ENCODE data around the gene SEPTIN7. TPM values are rescaled to one million over a fixed set of nuclear protein-coding genes. Genes with fewer than 3 reads are reported as not detected.

Gene SEPTIN7
- total RNA-seq, 1 experiment from 2014 or later, result 121 TPM

- Histone ChIP-seq H3K36me3 (ENCODE audit: low read depth, low read length) (no peaks in the 10 kb centered on the region), H4K20me1 (ENCODE audit: low read length) (no peaks in the 10 kb centered on the region), H3K4me3 (ENCODE audit: low read length) (no peak overlapping the region), H3K79me2 (ENCODE audit: low read length) (no peaks in the 10 kb centered on the region), H3K4me2 (ENCODE audit: low read length) (no peak overlapping the region), H3K27me3 (ENCODE audit: low read length) (no peaks in the 10 kb centered on the region), H3K27ac (ENCODE audit: low read length) (no peak overlapping the region), H3K4me1 (ENCODE audit: insufficient read depth, low read length) (no peaks in the 10 kb centered on the region), H3K9me2 (replicated peaks; ENCODE audit: low read length) (no peaks in the 10 kb centered on the region), H3K9me3 (ENCODE audit: low read length) (no peaks in the 10 kb centered on the region), H2AFZ (ENCODE audit: low read length) (no peak overlapping the region), H3F3A (ENCODE audit: low read length, unreplicated experiment) (no peaks in the 10 kb centered on the region), H3K9ac (ENCODE audit: low read length) (no peak overlapping the region)
- no TSS peak for BruUV-seq (replicated peaks)
- intact Hi-C loops (cut with micrococcal nuclease), result no loop called here
- ATAC-seq, result no peak
- CTCF ChIA-PET, result no interaction called here
- TF ChIP-seq EZH2 (IDR thresholded peaks at IDR 0.05; ENCODE audit: low read length, unreplicated experiment), result no peak
- TF ChIP-seq EZH2phosphoT487 (IDR thresholded peaks at IDR 0.05; ENCODE audit: borderline replicate concordance, low read length), result no peak
- TF ChIP-seq, protein P1, sequence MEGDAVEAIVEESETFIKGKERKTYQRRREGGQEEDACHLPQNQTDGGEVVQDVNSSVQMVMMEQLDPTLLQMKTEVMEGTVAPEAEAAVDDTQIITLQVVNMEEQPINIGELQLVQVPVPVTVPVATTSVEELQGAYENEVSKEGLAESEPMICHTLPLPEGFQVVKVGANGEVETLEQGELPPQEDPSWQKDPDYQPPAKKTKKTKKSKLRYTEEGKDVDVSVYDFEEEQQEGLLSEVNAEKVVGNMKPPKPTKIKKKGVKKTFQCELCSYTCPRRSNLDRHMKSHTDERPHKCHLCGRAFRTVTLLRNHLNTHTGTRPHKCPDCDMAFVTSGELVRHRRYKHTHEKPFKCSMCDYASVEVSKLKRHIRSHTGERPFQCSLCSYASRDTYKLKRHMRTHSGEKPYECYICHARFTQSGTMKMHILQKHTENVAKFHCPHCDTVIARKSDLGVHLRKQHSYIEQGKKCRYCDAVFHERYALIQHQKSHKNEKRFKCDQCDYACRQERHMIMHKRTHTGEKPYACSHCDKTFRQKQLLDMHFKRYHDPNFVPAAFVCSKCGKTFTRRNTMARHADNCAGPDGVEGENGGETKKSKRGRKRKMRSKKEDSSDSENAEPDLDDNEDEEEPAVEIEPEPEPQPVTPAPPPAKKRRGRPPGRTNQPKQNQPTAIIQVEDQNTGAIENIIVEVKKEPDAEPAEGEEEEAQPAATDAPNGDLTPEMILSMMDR (conservative IDR thresholded peaks at IDR 0.05; ENCODE audit: low read depth, low read length), result no peak
- POLR2A ChIA-PET (ENCODE audit: unreplicated experiment), result no interaction called here
- no peak for DNase-seq
These were observed 43.3 kb upstream of the SEPTIN7 start for GRCh38 chr7:35757574-35757973.

GRCh38 chr7:35758421-35758820 is 42.4 kb upstream of the SEPTIN7 start:
- Histone ChIP-seq H3K9ac (ENCODE audit: low read length) (no peak overlapping the region), H3K27ac (ENCODE audit: low read length) (no peak overlapping the region), H3K36me3 (ENCODE audit: low read depth, low read length) (no peaks in the 10 kb centered on the region), H3F3A (ENCODE audit: low read length, unreplicated experiment) (no peaks in the 10 kb centered on the region), H3K4me1 (ENCODE audit: insufficient read depth, low read length) (no peaks in the 10 kb centered on the region), H3K9me2 (replicated peaks; ENCODE audit: low read length) (no peaks in the 10 kb centered on the region), H2AFZ (ENCODE audit: low read length) (no peak overlapping the region), H4K20me1 (ENCODE audit: low read length) (no peaks in the 10 kb centered on the region), H3K27me3 (ENCODE audit: low read length) (no peaks in the 10 kb centered on the region), H3K79me2 (ENCODE audit: low read length) (no peaks in the 10 kb centered on the region), H3K4me3 (ENCODE audit: low read length) (no peak overlapping the region), H3K9me3 (ENCODE audit: low read length) (no peaks in the 10 kb centered on the region), H3K4me2 (ENCODE audit: low read length) (no peak overlapping the region)
- ATAC-seq (peak; percentile 31; the same call in 1 of the 2 replicates), DNase-seq (no peak)
- intact Hi-C loops (cut with micrococcal nuclease), result no loop called here
- ChIA-PET CTCF (no interaction called here), POLR2A (ENCODE audit: unreplicated experiment) (no interaction called here)
- TF ChIP-seq EZH2phosphoT487 (IDR thresholded peaks at IDR 0.05; ENCODE audit: borderline replicate concordance, low read length), result no peak
- TF ChIP-seq, protein P1 (conservative IDR thresholded peaks at IDR 0.05; ENCODE audit: low read depth, low read length), result 0 out of 2 replicates have a peak, but pooled peaks have one; percentile 13
- no TSS peak for BruUV-seq (replicated peaks)

DNA sequence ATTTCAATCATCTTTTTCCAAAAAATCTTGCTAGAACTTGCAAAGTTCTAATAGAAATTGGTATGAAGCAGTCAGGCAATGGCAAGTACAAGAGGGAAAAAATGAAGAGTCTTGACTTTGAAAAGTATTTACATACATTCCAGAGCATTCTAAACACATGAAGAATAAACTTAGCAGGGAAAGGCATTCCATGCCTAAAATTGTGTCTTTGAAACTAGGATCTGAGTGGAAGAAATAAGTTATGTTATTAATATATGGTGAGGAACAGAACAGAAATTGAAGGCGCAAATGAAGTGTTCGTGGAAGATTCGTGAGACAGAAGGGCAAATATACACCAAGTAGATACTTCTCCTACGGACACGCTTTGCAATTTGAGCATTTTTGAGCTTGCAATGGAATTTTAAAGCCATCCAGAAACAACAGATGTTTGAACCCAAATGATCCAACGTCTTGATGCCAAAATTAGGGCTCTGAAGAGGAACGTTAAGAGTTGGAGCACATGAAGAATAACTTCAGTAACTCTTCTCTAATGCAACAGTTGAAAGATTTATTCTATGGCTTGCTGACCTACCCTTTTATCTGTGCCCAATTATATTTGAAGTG is 40.6 kb upstream of the SEPTIN7 start:
- CTCF ChIA-PET, result no interaction called here
- no peak for ATAC-seq
- H4K20me1 ChIP-seq (ENCODE audit: low read length), result no peaks in the 10 kb centered on the region
- no peaks in the 10 kb centered on the region for H3K4me1 ChIP-seq (ENCODE audit: insufficient read depth, low read length)
- intact Hi-C loops (cut with micrococcal nuclease), result no loop called here
- no peak for DNase-seq
- no peak overlapping the region for H3K4me3 ChIP-seq (ENCODE audit: low read length)
- H2AFZ ChIP-seq (ENCODE audit: low read length), result no peak overlapping the region
- BruUV-seq (replicated peaks), result no TSS peak
- H3K36me3 ChIP-seq (ENCODE audit: low read depth, low read length), result no peaks in the 10 kb centered on the region
- H3K9me2 ChIP-seq (replicated peaks; ENCODE audit: low read length), result no peaks in the 10 kb centered on the region
- no peaks in the 10 kb centered on the region for H3K27me3 ChIP-seq (ENCODE audit: low read length)
- H3K4me2 ChIP-seq (ENCODE audit: low read length), result no peak overlapping the region
- no peaks in the 10 kb centered on the region for H3K79me2 ChIP-seq (ENCODE audit: low read length)
- no peaks in the 10 kb centered on the region for H3F3A ChIP-seq (ENCODE audit: low read length, unreplicated experiment)
- no peak overlapping the region for H3K9ac ChIP-seq (ENCODE audit: low read length)
- no peak overlapping the region for H3K27ac ChIP-seq (ENCODE audit: low read length)
- POLR2A ChIA-PET (ENCODE audit: unreplicated experiment), result no interaction called here
- H3K9me3 ChIP-seq (ENCODE audit: low read length), result no peaks in the 10 kb centered on the region
- TF ChIP-seq EZH2phosphoT487 (IDR thresholded peaks at IDR 0.05; ENCODE audit: borderline replicate concordance, low read length) (no peak), EZH2 (IDR thresholded peaks at IDR 0.05; ENCODE audit: low read length, unreplicated experiment) (no peak)
- TF ChIP-seq, protein P1 (conservative IDR thresholded peaks at IDR 0.05; ENCODE audit: low read depth, low read length), result no peak

Measured in PC-3 (cell line).